T-helper 22 cell (primary cell): ENCODE data around the gene OR4E1.
"Not testable (repeated sequence)": the region's sequence is repeated elsewhere in the genome, so short reads cannot be mapped to it uniquely, and the experiment has no call there.

Source experiments
- DNase-seq: peaks from one replicate; pipeline ENCODE4 v3.0.0-alpha.2; 2020; ENCODE audit warnings: low read depth

OR4E1 gene

GRCh38 chr14:21652209-21652808, 21.3 kb downstream of the OR4E1 start:
- no peak for DNase-seq

- no peak for DNase-seq
Measured at GRCh38 chr14:21647380-21647779, 26.2 kb downstream of the OR4E1 start.

GRCh38 chr14:21643407-21643806, 30.2 kb downstream of the OR4E1 start:
- no peak for DNase-seq

- DNase-seq, result no peak
Measured at GRCh38 chr14:21642683-21643082, 30.9 kb downstream of the OR4E1 start.

GRCh38 chr14:21634840-21635239, 38.8 kb downstream of the OR4E1 start, which contains the start of gene OR10G2:
Gene OR10G2, minus strand, starts transcription at chr14:21634940. Its CDS starts 98 bp downstream, at chr14:21634842.
- DNase-seq, result no peak

GRCh38 chr14:21631084-21631483, 42.5 kb downstream of the OR4E1 start:
- DNase-seq, result no peak

- DNase-seq, result not testable (repeated sequence)
Measured at GRCh38 chr14:21630503-21630902, 43.1 kb downstream of the OR4E1 start.

GRCh38 chr14:21626491-21627230, 47.0 kb downstream of the OR4E1 start:
- no peak for DNase-seq
